H9 (cell line): ENCODE measurements around the gene DNAJC21. TPM values are rescaled to one million over a fixed set of nuclear protein-coding genes. Genes with fewer than 3 reads are reported as not detected.

ENCODE experiments used
- DNase-seq: peaks from one replicate; pipeline ENCODE4 v3.0.0-alpha.2; 2017
- H2AFZ ChIP-seq: one replicate; pipeline ENCODE4 v1.6.1; 2013; ENCODE audit warnings: mild to moderate bottlenecking, low read length, control low read depth, moderate library complexity
- H2AK5ac ChIP-seq: 2 replicates; pipeline ENCODE4 v1.6.1; 2013; ENCODE audit warnings: low read length, control low read depth, mixed read lengths; ENCODE audit not compliant: insufficient read length
- H2BK120ac ChIP-seq: one replicate; pipeline ENCODE4 v1.6.1; 2013; ENCODE audit warnings: low read depth, mild to moderate bottlenecking, low read length, control low read depth, inconsistent platforms; ENCODE audit not compliant: poor library complexity, severe bottlenecking
- H2BK12ac ChIP-seq: 2 replicates; pipeline ENCODE4 v1.6.1; 2013; ENCODE audit warnings: low read length, control low read depth, mixed read lengths, low read depth; ENCODE audit not compliant: insufficient read length
- H2BK15ac ChIP-seq: 2 replicates; pipeline ENCODE4 v1.6.1; 2013; ENCODE audit warnings: low read depth, low read length, control low read depth
- H2BK20ac ChIP-seq: one replicate; pipeline ENCODE4 v1.6.1; 2013; ENCODE audit warnings: low read depth, mild to moderate bottlenecking, low read length, control low read depth, inconsistent platforms; ENCODE audit not compliant: poor library complexity, severe bottlenecking
- H2BK5ac ChIP-seq: 2 replicates; pipeline ENCODE4 v1.6.1; 2013; ENCODE audit warnings: low read length, control low read depth, mixed read lengths; ENCODE audit not compliant: insufficient read length
- H3K14ac ChIP-seq: 2 replicates; pipeline ENCODE4 v1.6.1; 2013; ENCODE audit warnings: low read length, control low read depth; ENCODE audit not compliant: insufficient read depth
- H3K18ac ChIP-seq: 2 replicates; pipeline ENCODE4 v1.6.1; 2013; ENCODE audit warnings: low read depth, mild to moderate bottlenecking, mixed read lengths, low read length, control low read depth; ENCODE audit not compliant: insufficient read length
- H3K23ac ChIP-seq: 2 replicates; pipeline ENCODE4 v1.6.1; 2013; ENCODE audit warnings: low read length, control low read depth, mixed read lengths, low read depth; ENCODE audit not compliant: insufficient read length
- H3K23me2 ChIP-seq: 2 replicates; pipeline ENCODE4 v1.6.1; 2013; ENCODE audit warnings: low read depth, mild to moderate bottlenecking, mixed read lengths, low read length, control low read depth; ENCODE audit not compliant: insufficient read length, poor library complexity, severe bottlenecking
- H3K27ac ChIP-seq: 2 replicates; pipeline ENCODE4 v1.5.1; 2013; ENCODE audit warnings: low read length, control low read depth, mixed read lengths, low read depth; ENCODE audit not compliant: insufficient read length
- H3K27me3 ChIP-seq: 2 replicates; pipeline ENCODE4 v1.6.1; 2013; ENCODE audit warnings: low read length, control low read depth, inconsistent platforms; ENCODE audit not compliant: insufficient read depth
- H3K4ac ChIP-seq: 2 replicates; pipeline ENCODE4 v1.6.1; 2013; ENCODE audit warnings: low read depth, mild to moderate bottlenecking, control low read depth, inconsistent platforms, low read length, moderate library complexity
- H3K4me1 ChIP-seq: 2 replicates; pipeline ENCODE4 v1.6.1; 2013; ENCODE audit warnings: low read length, control low read depth, inconsistent platforms; ENCODE audit not compliant: insufficient read depth
- H3K4me2 ChIP-seq: 2 replicates; pipeline ENCODE4 v1.6.1; 2013; ENCODE audit warnings: low read length, control low read depth, mixed read lengths; ENCODE audit not compliant: insufficient read length, insufficient read depth
- H3K56ac ChIP-seq: 2 replicates; pipeline ENCODE4 v1.6.1; 2013; ENCODE audit warnings: low read depth, mild to moderate bottlenecking, mixed read lengths, low read length, control low read depth; ENCODE audit not compliant: insufficient read length
- H3K79me1 ChIP-seq: 2 replicates; pipeline ENCODE4 v1.6.1; 2013; ENCODE audit warnings: low read depth, mild to moderate bottlenecking, moderate library complexity, low read length, control low read depth, inconsistent platforms; ENCODE audit not compliant: insufficient read depth, poor library complexity, severe bottlenecking
- H3K79me2 ChIP-seq: 2 replicates; pipeline ENCODE4 v1.6.1; 2013; ENCODE audit warnings: low read length, control low read depth, inconsistent platforms; ENCODE audit not compliant: insufficient read depth
- H3K9ac ChIP-seq: 2 replicates; pipeline ENCODE4 v1.6.1; 2013; ENCODE audit warnings: low read length, control low read depth, mixed read lengths; ENCODE audit not compliant: insufficient read length; ENCODE audit errors: extremely low read depth
- H3K9me3 ChIP-seq: one replicate; pipeline ENCODE4 v1.6.1; 2013; ENCODE audit warnings: low read depth, low read length, inconsistent platforms; ENCODE audit not compliant: control insufficient read depth
- H3T11ph ChIP-seq: one replicate; pipeline ENCODE4 v1.6.1; 2013; ENCODE audit warnings: mild to moderate bottlenecking, low read length, control low read depth, inconsistent platforms
- H4K20me1 ChIP-seq: one replicate; pipeline ENCODE4 v1.6.1; 2013; ENCODE audit not compliant: control insufficient read depth, insufficient read length, insufficient read depth
- H4K5ac ChIP-seq: 2 replicates; pipeline ENCODE4 v1.6.1; 2013; ENCODE audit warnings: low read depth, mild to moderate bottlenecking, mixed read lengths, low read length, control low read depth; ENCODE audit not compliant: insufficient read length
- H4K8ac ChIP-seq: replicated peaks from 2 replicates; pipeline ENCODE4 v1.6.1; 2013; ENCODE audit warnings: low read length, control low read depth, mixed read lengths, low read depth; ENCODE audit not compliant: insufficient read length
- H4K91ac ChIP-seq: 2 replicates; pipeline ENCODE4 v1.6.1; 2013; ENCODE audit warnings: low read depth, mild to moderate bottlenecking, moderate library complexity, mixed read lengths, low read length, control low read depth; ENCODE audit not compliant: insufficient read length
- H3K27ac Mint-ChIP-seq, 3 experiments: 2 replicates in 2 of 3; 3 replicates in 1 of 3; pipeline ENCODE4 v1.8.0; 2020 to 2021; ENCODE audit warnings: mixed read lengths in 3 of 3, mild to moderate bottlenecking in 1 of 3, moderate library complexity in 1 of 3
- H3K27me3 Mint-ChIP-seq: 2 replicates; pipeline ENCODE4 v1.8.0; 2021; ENCODE audit warnings: low read depth, mild to moderate bottlenecking, moderate library complexity, mixed read lengths
- H3K36me3 Mint-ChIP-seq, 3 experiments: 2 replicates in 2 of 3; 3 replicates in 1 of 3; pipeline ENCODE4 v1.8.0; 2020 to 2021; ENCODE audit warnings: low read depth in 3 of 3, mixed read lengths in 3 of 3; ENCODE audit not compliant: insufficient read depth in 1 of 3
- H3K4me1 Mint-ChIP-seq, 2 experiments: 2 replicates each; pipeline ENCODE4 v1.8.0; 2020; ENCODE audit warnings: mixed read lengths in 2 of 2
- H3K4me3 Mint-ChIP-seq, 2 experiments: 2 replicates in 1 of 2; 3 replicates in 1 of 2; pipeline ENCODE4 v1.8.0; 2020 to 2021; ENCODE audit warnings: mild to moderate bottlenecking in 2 of 2, mixed read lengths in 2 of 2, moderate library complexity in 1 of 2
- H3K9me3 Mint-ChIP-seq, 2 experiments: 2 replicates in 1 of 2; 3 replicates in 1 of 2; pipeline ENCODE4 v1.8.0; 2020; ENCODE audit warnings: mild to moderate bottlenecking in 2 of 2, mixed read lengths in 2 of 2, moderate library complexity in 1 of 2
- CTCF ChIP-seq: fragments of 200-600 bp; sonication (generic); conservative IDR thresholded peaks from 3 replicates; pipeline ENCODE4 v1.8.0; 2021; ENCODE audit warnings: antibody characterized with exemption, mild to moderate bottlenecking
- WGBS: extraction: QIAGEN DNeasy Blood & Tissue Kit; methylation state at CpG from one replicate; pipeline ENCODE4 v1.1.7; 2013; ENCODE audit warnings: missing lambda C conversion rate, low lambda C conversion rate, mixed read lengths; ENCODE audit not compliant: insufficient read length; ENCODE audit errors: extremely low coverage; 5-methylcytosine and 5-hydroxymethylcytosine counted together
- total RNA-seq: library from RNA; stranded (reverse); gene quantifications from 2 replicates; pipeline ENCODE4 v1.2.1, GENCODE V29; 2021

The DNAJC21 gene
- total RNA-seq, 1 experiment from 2014 or later, result 50.4 TPM

GRCh38 chr5:35004771-35005170 is 75.4 kb downstream of the DNAJC21 start:
- Histone ChIP-seq H3K4me2 (no peak overlapping the region), H2AK5ac (no peak overlapping the region), H3K23ac (no peak overlapping the region), H3K18ac (no peak overlapping the region), H3K79me2 (no peaks in the 10 kb centered on the region), H3T11ph (no peak overlapping the region), H3K27ac (no peak overlapping the region), H3K23me2 (no peaks in the 10 kb centered on the region), H2AFZ (no peak overlapping the region), H3K56ac (no peak overlapping the region), H3K4me1 (no peaks in the 10 kb centered on the region), H4K8ac (no peak overlapping the region), H3K27me3 (no peaks in the 10 kb centered on the region), H4K20me1 (no peaks in the 10 kb centered on the region), H2BK120ac (no peak overlapping the region), H3K9ac (no peak overlapping the region), H2BK20ac (no peak overlapping the region), H2BK12ac (no peak overlapping the region), H2BK5ac (no peak overlapping the region), H3K14ac (no peak overlapping the region), H2BK15ac (no peak overlapping the region), H3K79me1 (no peaks in the 10 kb centered on the region), H3K4ac (no peak overlapping the region), H4K91ac (no peak overlapping the region), H3K9me3 (no peaks in the 10 kb centered on the region), H4K5ac (no peak overlapping the region)
- Mint-ChIP-seq H3K27ac (no peak overlapping the region), H3K4me1 (peaks cover 8 to 18% of the 10 kb centered on the region in 2 experiments), H3K4me3 (no peak overlapping the region), H3K36me3 (no peaks in the 10 kb centered on the region), H3K9me3 (peaks cover 0 to 2% of the 10 kb centered on the region in 2 experiments; a peak in 2 of 5 replicates), H3K27me3 (peaks cover 11% of the 10 kb centered on the region)
- no peak for TF ChIP-seq CTCF
- WGBS, result no CpG with 5 or more reads among the region's 1 CpG
- DNase-seq, result no peak

Other genes with a start within 250 kb of the DNAJC21 start
- gene TTC23L, start 90.4 kb upstream of the DNAJC21 start, total RNA-seq, result 0.96 and 1.3 TPM in 2 replicates
- gene RAD1, start 14.1 kb upstream of the DNAJC21 start, total RNA-seq, result 39.5 and 41.0 TPM in 2 replicates
- 72.2 and 77.0 TPM in 2 replicates for gene BRIX1, start 13.8 kb upstream of the DNAJC21 start, total RNA-seq
- not detected in 2 replicates for gene AGXT2, start 118.4 kb downstream of the DNAJC21 start, total RNA-seq